K562 (cell line): ENCODE data around the gene TRPM4. TPM values are rescaled to one million over a fixed set of nuclear protein-coding genes. Genes with fewer than 3 reads are reported as not detected.

Experiments
- ARID1B ChIP-seq: fragments of 450-650 bp; IDR thresholded peaks from 2 replicates; pipeline ENCODE4 v1.6.1; 2016; ENCODE audit warnings: antibody characterized with exemption, mild to moderate bottlenecking, inconsistent platforms
- CHD1 ChIP-seq: fragments of 200-600 bp; sonication (generic); IDR thresholded peaks from one replicate; pipeline ENCODE4 v1.6.1; 2012; ENCODE audit warnings: mild to moderate bottlenecking, moderate library complexity, low read length, inconsistent platforms
- CTBP1 ChIP-seq: fragments of 450-650 bp; IDR thresholded peaks from 2 replicates; pipeline ENCODE4 v1.6.1; 2016; ENCODE audit warnings: borderline replicate concordance
- DIDO1 ChIP-seq: fragments of 450-650 bp; IDR thresholded peaks from 2 replicates; pipeline ENCODE4 v1.6.1; 2016; ENCODE audit warnings: low read depth, missing biosample characterization, missing genetic modification characterization
- ELF2 ChIP-seq: fragments of 250-450 bp; sonication (Bioruptor Pico); IDR thresholded peaks from 2 replicates; pipeline ENCODE4 v1.5.0; 2021; ENCODE audit warnings: mild to moderate bottlenecking
- FOXK2 ChIP-seq, 2 experiments: fragments of 450-650 bp; IDR thresholded peaks in 1 of 2; conservative IDR thresholded peaks in 1 of 2; 2 replicates each; pipeline ENCODE4 v1.6.1; 2016; ENCODE audit warnings: low read depth in 2 of 2, mild to moderate bottlenecking in 1 of 2
- HMG20A ChIP-seq: fragments of 450-650 bp; formaldehyde crosslinking; conservative IDR thresholded peaks from 2 replicates; pipeline ENCODE4 v1.4.0; 2020; ENCODE audit warnings: mild to moderate bottlenecking, mixed read lengths
- MEF2A ChIP-seq: IDR thresholded peaks from 2 replicates; pipeline ENCODE4 v1.6.1; 2011; ENCODE audit warnings: low read depth, mild to moderate bottlenecking, low read length, moderate library complexity; ENCODE audit not compliant: control insufficient read depth
- MTA3 ChIP-seq: fragments of 450-650 bp; formaldehyde crosslinking; IDR thresholded peaks from 2 replicates; pipeline ENCODE4 v1.6.1; 2017; ENCODE audit warnings: mild to moderate bottlenecking, borderline replicate concordance
- RAD51 ChIP-seq: fragments of 450-650 bp; IDR thresholded peaks from 2 replicates; pipeline ENCODE4 v1.7.1; 2016; ENCODE audit warnings: low read depth, mild to moderate bottlenecking, borderline replicate concordance
- RFX1 ChIP-seq: fragments of 450-650 bp; IDR thresholded peaks from 2 replicates; pipeline ENCODE4 v1.6.1; 2016; ENCODE audit warnings: mild to moderate bottlenecking, moderate library complexity
- STAT6 ChIP-seq: sonication (generic); formaldehyde crosslinking; IDR thresholded peaks from 2 replicates; pipeline ENCODE4 v1.8.1; 2023; ENCODE audit warnings: mild to moderate bottlenecking, missing genetic modification reagents
- SUPT5H ChIP-seq: fragments of 450-650 bp; IDR thresholded peaks from 2 replicates; pipeline ENCODE4 v1.6.1; 2016
- TEAD1 ChIP-seq, 2 experiments: fragments of 450-650 bp in 1 of 2; sonication (generic) in 1 of 2; formaldehyde crosslinking; IDR thresholded peaks; 2 replicates each; pipeline versions ENCODE4 v1.4.0 to v1.8.0; 2020 to 2022; ENCODE audit warnings: mild to moderate bottlenecking in 2 of 2, missing genetic modification reagents in 1 of 2
- TRIM24 ChIP-seq, 2 experiments: fragments of 450-650 bp; IDR thresholded peaks; 2 replicates each; pipeline ENCODE4 v1.6.1; 2016
- TRIM25 ChIP-seq: fragments of 450-650 bp; IDR thresholded peaks from 2 replicates; pipeline ENCODE4 v1.7.0; 2016; ENCODE audit warnings: borderline replicate concordance
- ZBTB8A ChIP-seq: fragments of 450-650 bp; IDR thresholded peaks from 2 replicates; pipeline ENCODE4 v1.6.1; 2018; ENCODE audit warnings: mild to moderate bottlenecking, moderate library complexity; ENCODE audit not compliant: partially characterized antibody
- ZC3H8 ChIP-seq: fragments of 450-650 bp; IDR thresholded peaks from 2 replicates; pipeline ENCODE4 v1.6.1; 2017
- ZNF212 ChIP-seq: fragments of 450-650 bp; formaldehyde crosslinking; IDR thresholded peaks from 2 replicates; pipeline ENCODE4 v1.4.0; 2020; ENCODE audit warnings: mild to moderate bottlenecking
- ZNF217 ChIP-seq: sonication (generic); formaldehyde crosslinking; IDR thresholded peaks from 2 replicates; pipeline ENCODE4 v1.8.0; 2022; ENCODE audit warnings: mild to moderate bottlenecking, missing genetic modification reagents
- polyA plus RNA-seq, 8 experiments: library from polyadenylated mRNA; depleted of rRNA in 4 of 8; stranded (reverse) in 5 of 8; unstranded in 3 of 8; fragments of >200 nt; fragmentation: Nextera tagmentation in 2 of 8; fragmentation: Illumina TruSeq in 1 of 8; extraction: Ambion mirVana in 2 of 8; extraction: Trizol in 1 of 8; gene quantifications; 2 replicates each; pipeline versions ENCODE4 v1.2.1 to v1.2.3, GENCODE V29; 2011 to 2014; ENCODE audit warnings: inconsistent platforms in 1 of 8, missing spikeins in 1 of 8
- total RNA-seq, 7 experiments: library from RNA; depleted of rRNA in 6 of 7; stranded (reverse); fragments of >200 nt in 6 of 7; fragmentation: Illumina TruSeq in 2 of 7; extraction: Trizol in 2 of 7; gene quantifications; 2 replicates each; pipeline versions ENCODE4 v1.2.1 to v1.2.3, GENCODE V29; 2011 to 2021; ENCODE audit warnings: low replicate concordance in 1 of 7
- TF ChIP-seq, protein P1 (sequence below): fragments of 450-650 bp; conservative IDR thresholded peaks from 2 replicates; pipeline ENCODE4 v1.6.1; 2016; ENCODE audit warnings: missing genetic modification characterization, low read depth, mild to moderate bottlenecking, control low read depth, missing compliant biosample characterization
- TF ChIP-seq, protein P2 (sequence below), 2 experiments: fragments of 250-450 bp in 1 of 2; fragments of 450-650 bp in 1 of 2; sonication (Bioruptor Pico) in 1 of 2; IDR thresholded peaks; 2 replicates each; pipeline versions ENCODE4 v1.6.1 to v1.8.0; 2016 to 2021; ENCODE audit warnings: mild to moderate bottlenecking in 2 of 2, moderate library complexity in 2 of 2, missing compliant biosample characterization in 1 of 2, missing genetic modification characterization in 1 of 2

TRPM4 gene
- total and polyA plus RNA-seq, 9 of the 15 experiments (the other 6 are each of a cell fraction or from before 2014, with no cell fraction given): 6.5 to 45.4 (median 15.2) TPM

DNA sequence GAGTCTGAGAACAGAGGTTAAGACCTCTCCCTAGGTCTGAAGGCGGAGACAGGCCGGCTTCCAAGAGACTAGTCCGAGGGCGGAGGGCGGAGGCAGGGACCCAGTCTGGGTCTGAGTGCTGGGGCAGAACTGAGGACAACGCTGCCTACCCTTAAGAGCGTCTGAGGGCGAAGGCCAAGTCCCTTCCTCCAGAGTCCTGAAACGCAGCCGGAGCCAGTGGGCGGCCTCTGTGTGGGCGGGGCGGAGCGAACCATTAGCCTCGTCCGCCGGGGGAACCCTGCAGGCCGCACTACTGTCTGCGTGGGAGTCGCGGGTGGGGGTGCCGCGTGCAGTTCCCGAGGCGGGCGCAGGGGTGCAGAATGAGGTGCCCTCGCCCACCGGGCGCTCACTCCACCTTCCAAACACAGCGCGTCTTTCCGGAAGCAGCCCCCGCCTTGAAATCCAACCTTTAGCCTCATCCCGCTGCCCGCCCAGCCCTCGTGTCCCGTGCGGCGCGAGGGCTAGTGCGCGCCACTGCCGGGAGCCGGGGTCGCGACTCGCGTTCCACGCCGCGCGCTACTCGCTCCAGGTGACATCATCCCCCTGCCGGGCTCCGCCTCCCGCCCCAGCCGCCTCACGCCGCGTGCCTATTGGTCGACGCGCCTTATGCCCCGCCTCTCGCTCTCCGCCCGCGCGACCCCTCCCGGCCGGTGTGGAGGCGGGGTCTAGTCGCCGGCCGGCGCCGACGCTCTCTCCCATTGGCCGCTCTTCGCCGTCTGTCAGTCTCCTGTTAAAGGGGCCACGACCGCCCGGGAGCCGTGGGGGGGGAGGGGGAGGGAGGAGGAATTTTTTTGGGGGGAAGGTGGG, 38.8 kb upstream of the TRPM4 start, which contains the start of gene C19orf73 (continued):
- no peak for TF ChIP-seq STAT6 (CRISPR knock-in tag)
- TF ChIP-seq HMG20A (CRISPR knock-in tag): no peak
- no peak for TF ChIP-seq ZC3H8
- TF ChIP-seq DIDO1 (tag): no peak
- no peak for TF ChIP-seq RAD51
- peak; percentile 42 to 78; a peak in 2 of 4 replicates for TF ChIP-seq TEAD1 (CRISPR knock-in tag; IDR thresholded peaks at IDR 0.05)
- no peak for TF ChIP-seq ZNF212 (CRISPR knock-in tag)
- TF ChIP-seq MEF2A: no peak
- TF ChIP-seq ARID1B: peak; percentile 50
- TF ChIP-seq ZNF217 (CRISPR knock-in tag): no peak
- TF ChIP-seq ZBTB8A: no peak
- TF ChIP-seq, protein P1, sequence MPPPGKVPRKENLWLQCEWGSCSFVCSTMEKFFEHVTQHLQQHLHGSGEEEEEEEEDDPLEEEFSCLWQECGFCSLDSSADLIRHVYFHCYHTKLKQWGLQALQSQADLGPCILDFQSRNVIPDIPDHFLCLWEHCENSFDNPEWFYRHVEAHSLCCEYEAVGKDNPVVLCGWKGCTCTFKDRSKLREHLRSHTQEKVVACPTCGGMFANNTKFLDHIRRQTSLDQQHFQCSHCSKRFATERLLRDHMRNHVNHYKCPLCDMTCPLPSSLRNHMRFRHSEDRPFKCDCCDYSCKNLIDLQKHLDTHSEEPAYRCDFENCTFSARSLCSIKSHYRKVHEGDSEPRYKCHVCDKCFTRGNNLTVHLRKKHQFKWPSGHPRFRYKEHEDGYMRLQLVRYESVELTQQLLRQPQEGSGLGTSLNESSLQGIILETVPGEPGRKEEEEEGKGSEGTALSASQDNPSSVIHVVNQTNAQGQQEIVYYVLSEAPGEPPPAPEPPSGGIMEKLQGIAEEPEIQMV (tag): no peak
- TF ChIP-seq TRIM24 (IDR thresholded peaks at IDR 0.05): peak in 1 of 2 experiments; percentile 47; a peak in 1 of 4 replicates
- TF ChIP-seq, protein P2, sequence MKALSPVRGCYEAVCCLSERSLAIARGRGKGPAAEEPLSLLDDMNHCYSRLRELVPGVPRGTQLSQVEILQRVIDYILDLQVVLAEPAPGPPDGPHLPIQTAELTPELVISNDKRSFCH (CRISPR knock-in tag; IDR thresholded peaks at IDR 0.05): no peak
- TF ChIP-seq, protein P2 (tag; IDR thresholded peaks at IDR 0.05): peak; percentile 90
- TF ChIP-seq MTA3: peak; percentile 96
- no peak for TF ChIP-seq TRIM25
- no peak for TF ChIP-seq RFX1
- peak; percentile 96 for TF ChIP-seq CTBP1
- TF ChIP-seq CHD1: peak; percentile 65
- peak in 1 of 2 experiments; percentile 99; a peak in 2 of 4 replicates for TF ChIP-seq FOXK2 (conservative IDR thresholded peaks at IDR 0.05 in 1 of 2, IDR thresholded peaks at IDR 0.05 in 1 of 2; ENCODE audit: low read depth in 2 of 2)
- TF ChIP-seq SUPT5H: peak; percentile 74; the same call in 1 of the 2 replicates
- TF ChIP-seq ELF2: peak; percentile 67; the same call in 1 of the 2 replicates
